HG03175 (cell line): ENCODE data around the gene CRYM.
"Not testable (repeated sequence)": the region's sequence is repeated elsewhere in the genome, so short reads cannot be mapped to it uniquely, and the experiment has no call there.

Source experiments
- ATAC-seq: cut with Tn5 transposase; IDR thresholded peaks from one replicate; pipeline ENCODE4 v1.9.1; 2021; ENCODE audit warnings: mild to moderate bottlenecking, moderate library complexity; ENCODE audit not compliant: unreplicated experiment

The CRYM gene

DNA sequence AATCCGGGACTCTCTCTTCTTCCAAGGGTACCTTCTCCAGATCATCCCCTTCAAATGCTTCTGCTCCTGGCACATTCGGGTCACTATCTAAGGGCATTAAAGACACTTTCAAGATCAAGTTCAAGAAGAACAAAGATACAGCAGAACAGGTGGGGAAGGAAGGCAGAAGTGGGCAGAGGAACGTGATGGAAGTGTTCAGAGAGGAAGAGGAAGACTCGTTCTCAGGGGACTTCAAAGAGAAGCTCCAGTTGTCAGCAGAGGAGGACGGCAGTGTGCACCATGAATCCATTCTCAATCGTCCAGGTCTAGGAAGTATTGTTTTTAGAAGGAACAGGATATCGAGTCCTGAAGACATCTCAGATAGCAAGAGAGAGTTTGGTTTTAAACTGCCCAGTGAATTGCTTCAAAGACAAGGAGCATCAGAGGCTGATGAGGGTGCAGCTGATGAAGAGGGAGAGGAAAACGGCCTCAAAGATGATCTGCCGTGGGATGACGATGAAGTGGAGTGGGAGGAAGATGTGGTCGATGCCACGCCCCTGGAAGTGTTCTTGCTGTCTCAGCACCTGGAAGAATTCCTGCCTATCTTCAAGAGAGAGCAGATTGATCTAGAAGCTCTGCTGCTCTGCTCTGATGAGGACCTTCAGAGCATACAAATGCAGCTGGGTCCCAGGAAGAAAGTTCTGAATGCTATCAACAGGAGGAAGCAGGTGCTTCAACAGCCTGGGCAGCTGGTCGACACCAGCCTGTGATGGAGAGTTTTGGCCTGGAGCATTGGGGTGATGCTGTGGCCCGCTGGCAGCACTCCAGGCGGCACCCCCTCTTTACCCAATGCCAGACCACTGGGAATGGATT is 27.8 kb downstream of the CRYM start:
- no peak for ATAC-seq

- not testable (repeated sequence) for ATAC-seq
Measured at GRCh38 chr16:21248179-21248578, 29.9 kb downstream of the CRYM start.

- ATAC-seq, result no peak
Measured at GRCh38 chr16:21244518-21245215, 33.4 kb downstream of the CRYM start.

- ATAC-seq, result no peak
Measured at GRCh38 chr16:21242756-21243155, 35.3 kb downstream of the CRYM start.

DNA sequence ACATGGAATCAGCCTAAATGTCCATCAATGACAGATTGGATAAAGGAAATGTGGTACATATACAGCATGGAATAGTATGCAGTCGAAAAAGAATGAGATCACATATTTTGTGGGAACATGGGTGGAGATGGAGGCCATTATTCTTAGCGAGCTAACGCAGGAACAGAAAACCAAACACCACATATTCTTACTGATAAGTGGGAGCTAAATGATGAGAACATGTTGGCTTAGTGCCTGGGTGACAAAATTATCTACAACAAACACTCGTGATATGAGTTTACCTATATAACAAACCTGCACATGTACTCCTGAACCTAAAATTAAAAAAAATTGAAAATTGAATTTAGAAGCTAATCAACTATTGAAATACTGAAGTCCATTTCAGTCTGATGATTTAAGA is 38.4 kb downstream of the CRYM start:
- no peak for ATAC-seq

- ATAC-seq, result no peak
Measured at GRCh38 chr16:21236831-21237230, 41.3 kb downstream of the CRYM start.

DNA sequence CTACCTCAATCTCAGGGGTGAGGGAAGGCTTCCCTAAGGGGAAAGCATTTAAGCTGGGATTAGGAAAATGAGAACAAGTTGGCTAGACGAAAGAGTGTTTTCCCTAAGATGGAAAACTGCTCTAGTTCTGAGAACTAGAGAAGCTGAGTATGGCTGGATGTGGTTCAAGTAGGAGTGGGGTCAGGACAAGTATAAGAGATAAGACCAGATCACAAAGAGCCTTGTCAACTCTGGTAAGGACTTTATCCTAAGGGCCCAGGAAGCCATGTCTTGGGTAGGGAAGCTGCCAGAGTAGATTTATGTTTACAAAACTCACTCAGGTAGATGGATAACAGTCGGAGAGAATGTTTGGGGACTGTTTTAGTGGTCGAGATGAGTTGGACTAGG is 42.9 kb downstream of the CRYM start:
- ATAC-seq, result no peak

DNA sequence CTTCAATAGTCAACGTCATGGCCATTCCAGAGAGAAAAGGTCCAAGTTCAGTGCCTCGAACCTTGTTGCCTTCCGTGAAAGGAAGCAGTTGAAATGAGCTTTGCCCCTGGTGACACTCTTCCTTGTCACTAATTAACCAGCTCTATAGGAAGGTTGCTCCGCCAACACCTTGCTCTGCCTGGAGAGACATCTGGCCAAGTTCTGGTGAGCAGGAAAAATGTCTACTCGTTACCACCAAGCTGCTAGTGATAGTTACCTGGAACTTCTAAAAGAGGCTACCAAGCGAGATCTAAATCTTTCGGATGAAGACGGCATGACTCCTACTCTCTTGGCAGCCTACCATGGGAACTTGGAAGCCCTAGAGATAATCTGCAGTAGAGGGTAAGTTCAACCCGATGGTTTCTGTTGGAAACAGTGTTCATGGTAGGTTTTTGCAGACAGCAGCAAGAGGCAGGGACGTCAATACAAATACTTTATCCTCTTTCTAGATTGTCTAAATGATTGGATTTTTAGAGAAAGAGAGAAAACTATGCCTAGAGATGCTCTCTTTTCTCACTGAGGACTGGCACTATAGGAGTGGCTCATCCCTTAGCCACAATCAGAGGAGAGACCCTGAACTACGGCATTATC is 44.5 kb downstream of the CRYM start, which contains the start of gene ANKS4B:
ANKS4B (plus strand) TSS at position 179 of the 630 bp plus-strand sequence; CDS start at position 218, 39 bp downstream.
- ATAC-seq, result no peak

- no peak for ATAC-seq
Measured at GRCh38 chr16:21233045-21233520, 45.0 kb downstream of the CRYM start.

DNA sequence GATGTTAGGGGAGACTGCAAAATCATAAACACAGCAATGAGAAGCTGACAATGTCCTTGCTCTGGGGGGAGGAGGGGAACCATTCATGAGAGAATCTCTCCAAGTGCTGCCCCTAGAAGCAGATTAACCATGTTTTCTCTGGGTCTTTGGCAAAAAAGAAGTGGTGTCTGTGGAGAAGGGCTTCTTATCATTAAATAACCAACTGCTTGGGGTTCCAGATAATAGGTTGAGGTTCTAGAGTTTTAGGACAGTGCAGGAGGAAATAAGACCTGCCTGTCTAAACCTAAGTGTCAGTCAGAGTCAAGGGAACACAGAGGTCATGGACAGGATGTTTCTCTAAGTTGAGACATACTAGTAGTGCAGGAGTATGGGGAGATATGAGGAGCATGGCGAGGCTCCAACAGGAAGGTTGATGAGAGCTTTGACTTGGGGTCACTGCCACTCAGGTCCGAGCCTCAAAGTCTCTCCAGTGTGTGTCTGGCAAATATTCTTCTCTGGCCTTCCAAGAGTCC is 49.7 kb downstream of the CRYM start:
- no peak for ATAC-seq

DNA sequence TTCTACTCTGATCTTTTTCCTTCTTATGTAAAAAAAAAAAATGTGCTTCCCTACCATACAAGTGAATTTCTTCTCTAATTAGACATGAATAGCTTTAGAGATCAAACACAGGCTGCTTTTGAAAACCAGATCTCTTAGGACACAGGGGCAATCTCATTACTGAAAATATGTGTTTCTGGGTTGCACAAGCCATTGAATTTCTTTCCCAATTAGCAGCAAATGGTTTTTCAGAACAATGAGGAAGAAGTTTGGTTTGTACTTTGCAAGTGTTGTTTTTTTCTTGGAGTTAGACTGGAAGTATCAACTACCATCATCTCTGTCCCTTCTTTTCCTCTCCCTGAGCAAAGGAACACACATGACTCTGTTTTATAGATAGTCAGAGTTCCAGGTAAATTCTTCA is 50.2 kb downstream of the CRYM start:
- no peak for ATAC-seq

GRCh38 chr16:21226749-21227148 is 51.3 kb downstream of the CRYM start:
- ATAC-seq, result no peak

DNA sequence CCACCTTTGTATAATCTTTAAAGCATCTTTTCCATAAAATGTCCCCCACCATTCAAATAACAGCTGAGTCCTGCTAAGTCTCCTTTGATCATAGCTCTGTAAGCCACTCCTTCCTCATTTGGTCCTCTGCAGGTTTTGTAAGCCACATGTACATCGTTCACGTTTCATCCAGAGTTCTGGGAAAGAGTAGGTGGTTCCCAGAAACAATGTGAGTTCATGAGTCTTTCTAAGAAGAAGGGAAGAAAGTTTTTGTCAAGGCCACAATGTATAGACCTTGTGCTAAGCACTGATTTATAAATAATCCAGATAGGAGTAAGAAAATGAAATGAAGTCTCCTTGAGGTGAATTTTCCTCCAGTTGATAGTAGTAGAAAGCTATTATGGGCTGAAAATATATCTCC is 53.3 kb downstream of the CRYM start:
- ATAC-seq, result no peak

DNA sequence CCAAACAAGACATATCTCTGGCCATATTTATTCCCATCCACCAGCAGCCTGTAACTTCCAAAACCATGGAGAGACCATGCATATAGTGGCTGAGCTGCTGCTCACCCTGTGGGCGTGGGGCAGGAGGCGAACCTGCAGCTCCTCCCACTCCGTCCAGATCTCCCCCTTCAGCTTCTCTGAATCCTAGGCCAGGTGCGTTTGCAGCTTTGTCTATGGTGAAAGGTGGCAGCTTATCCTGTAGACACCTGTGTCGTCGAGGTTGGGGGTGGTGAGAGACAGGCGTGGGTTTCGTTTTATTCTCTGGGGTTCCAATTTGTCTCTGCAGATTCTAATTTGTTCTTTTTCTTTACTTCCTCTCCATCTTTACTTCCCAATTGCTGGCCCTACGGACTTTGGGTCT is 54.3 kb downstream of the CRYM start:
- no peak for ATAC-seq

DNA sequence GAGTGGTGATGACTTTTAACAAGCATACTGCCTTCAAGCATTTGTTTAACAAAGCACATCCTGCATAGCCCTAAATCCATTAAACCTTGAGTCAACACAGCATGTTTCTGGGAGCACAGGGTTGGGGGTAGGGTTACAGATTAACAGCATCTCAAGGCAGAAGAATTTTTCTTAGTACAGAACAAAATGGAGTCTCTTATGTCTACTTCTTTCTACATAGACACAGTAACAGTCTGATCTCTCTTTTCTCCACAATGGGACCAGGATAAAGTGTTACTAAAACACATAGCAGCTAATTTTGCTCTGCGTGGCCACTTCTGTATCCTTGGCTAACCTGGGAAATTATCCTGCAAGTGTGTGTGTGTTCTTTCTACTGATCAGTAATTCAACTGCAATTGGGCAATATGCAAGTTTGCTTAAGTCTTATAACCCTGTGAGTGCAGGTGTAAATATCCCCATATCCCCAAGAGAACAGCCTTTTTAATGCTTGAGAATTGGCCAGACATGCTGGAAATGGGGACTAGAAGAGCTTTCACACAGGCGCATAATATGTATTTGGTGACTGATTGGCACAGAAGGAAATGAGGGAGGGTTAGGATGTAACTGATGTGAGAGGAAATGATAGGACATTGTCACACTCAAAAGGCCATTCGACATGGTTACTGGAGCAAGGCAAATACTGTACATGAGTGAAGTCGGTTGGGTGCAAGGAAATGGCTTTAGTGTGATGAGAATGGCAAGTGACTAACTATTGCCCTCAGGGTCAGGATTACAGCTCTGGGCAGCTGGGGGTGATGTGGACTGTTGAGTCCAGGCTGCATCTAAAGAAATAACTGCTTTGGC is 55.4 kb downstream of the CRYM start:
- no peak for ATAC-seq

GRCh38 chr16:21219551-21219950 is 58.5 kb downstream of the CRYM start:
- ATAC-seq, result no peak

DNA sequence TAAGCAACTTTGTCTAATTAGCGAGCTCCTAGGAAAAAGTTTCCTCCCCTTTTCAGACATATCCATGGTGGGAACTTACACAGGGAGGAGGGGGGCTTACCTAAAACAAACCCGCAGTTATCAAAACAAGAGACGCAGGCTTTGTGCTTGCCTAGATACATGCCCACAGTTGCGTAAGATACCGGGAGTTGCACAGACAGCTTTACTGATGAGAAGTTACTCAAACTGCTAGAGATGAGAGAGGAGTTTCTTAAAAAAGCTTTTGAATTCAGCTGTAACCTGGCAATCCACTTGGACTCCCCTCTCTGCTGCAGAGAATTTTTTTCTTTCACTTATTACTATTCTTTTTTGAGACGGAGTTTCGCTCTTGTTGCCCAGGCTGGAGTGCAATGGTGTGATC is 59.9 kb downstream of the CRYM start:
- no peak for ATAC-seq

DNA sequence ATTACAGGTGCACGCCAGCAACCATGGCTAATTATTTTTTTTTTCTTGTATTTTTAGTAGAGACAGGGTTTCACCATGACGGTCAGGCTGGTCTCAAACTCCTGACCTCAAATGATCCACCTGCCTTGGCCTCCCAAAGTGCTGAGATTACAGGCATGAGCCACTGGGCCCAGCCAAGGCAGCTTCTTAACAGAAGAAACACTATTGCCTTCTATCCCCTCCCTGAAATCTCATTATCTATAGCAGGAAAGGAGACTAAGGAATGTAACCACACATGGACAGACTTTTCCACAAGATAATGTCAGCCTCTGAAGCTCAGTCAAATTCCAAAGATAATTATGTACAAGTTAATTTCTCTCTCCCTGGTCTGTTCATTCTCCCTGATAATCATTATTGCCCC is 61.0 kb downstream of the CRYM start:
- no peak for ATAC-seq

DNA sequence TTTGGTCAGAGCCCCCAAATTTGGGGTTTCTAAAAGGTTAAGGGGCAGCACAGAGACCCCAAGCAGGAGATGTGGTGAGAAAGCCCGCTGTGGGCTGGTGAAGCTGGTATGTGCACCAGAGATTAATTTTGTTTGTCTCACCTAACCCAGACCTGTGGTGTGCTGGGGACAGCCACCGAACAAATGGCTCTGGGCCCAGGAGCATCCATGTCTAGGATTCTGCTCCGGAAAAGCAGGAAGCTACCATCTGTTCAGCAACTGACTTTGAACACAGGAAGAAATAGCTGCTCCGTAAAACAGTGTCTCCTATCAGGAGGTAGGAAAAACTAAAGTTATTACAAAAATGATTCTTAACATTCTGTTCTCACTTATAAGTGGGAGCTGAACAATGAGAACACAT is 64.0 kb downstream of the CRYM start:
- ATAC-seq, result no peak

DNA sequence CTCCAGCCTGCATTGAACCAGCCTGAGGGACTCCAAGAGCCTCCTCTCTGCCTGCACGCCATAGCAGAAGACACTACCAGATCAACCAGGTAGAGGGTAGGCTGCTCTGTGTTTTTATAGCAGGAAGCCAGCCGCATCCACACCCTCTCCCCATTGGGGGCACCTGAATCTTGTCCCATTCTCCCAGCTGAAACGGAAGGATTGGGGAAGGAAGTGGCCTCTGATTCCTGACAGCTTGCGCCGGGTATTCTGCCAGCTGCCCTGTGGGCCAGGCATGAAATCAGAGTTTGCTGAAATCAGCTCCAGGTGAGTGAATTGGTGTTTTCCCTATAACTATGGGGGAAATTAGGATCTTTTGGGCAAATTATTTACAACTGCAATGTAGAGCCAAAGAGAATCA is 66.6 kb downstream of the CRYM start, which contains the start of gene ZP2:
ZP2 (minus strand) TSS at position 89 of the 400 bp plus-strand sequence; CDS start at position 62, 27 bp downstream.
- no peak for ATAC-seq
